Panc1 (cell line): ENCODE results near the gene SLF2. TPM values are rescaled to one million over a fixed set of nuclear protein-coding genes. Genes with fewer than 3 reads are reported as not detected.

Experiments used
- ATAC-seq: fragments of 200-7000 bp; cut with Tn5 transposase; 2 replicates; pipeline ENCODE4 v1.9.1; 2020; ENCODE audit warnings: mild to moderate bottlenecking, moderate library complexity
- BruUV-seq: library from RNA; stranded (reverse); fragments of 400-500 nt; replicated peaks from 2 replicates; lab custom pipeline; 2021; lab: Mats Ljungman, UMichigan
- CTCF ChIA-PET: fragments of 300-600 bp; sonication (Branson Sonifier 250); formaldehyde crosslinking; loops from one replicate; lab custom pipeline; 2022; ENCODE audit warnings: antibody characterized with exemption; lab: Charles Lee
- POLR2A ChIA-PET: fragments of 300-600 bp; sonication (Branson Sonifier 250); formaldehyde crosslinking; loops from one replicate; lab custom pipeline; 2022; ENCODE audit warnings: antibody characterized with exemption; lab: Charles Lee
- DNase-seq: peaks from one replicate; pipeline ENCODE4 v3.0.0-alpha.2; 2010; ENCODE audit warnings: low read depth, low spot score
- H3K27ac ChIP-seq: 2 replicates; pipeline ENCODE4 v1.5.1; 2011; ENCODE audit warnings: mild to moderate bottlenecking, low read length, inconsistent platforms
- H3K27me3 ChIP-seq: fragments of 200-500 bp; sonication (Bioruptor generic); 2 replicates; pipeline ENCODE4 v1.6.0; 2014; ENCODE audit warnings: low read length, inconsistent platforms; ENCODE audit not compliant: control insufficient read depth, insufficient read depth
- H3K36me3 ChIP-seq: fragments of 200-500 bp; sonication (Bioruptor generic); 2 replicates; pipeline ENCODE4 v1.5.1; 2014; ENCODE audit warnings: inconsistent platforms, mild to moderate bottlenecking, low read length, moderate library complexity; ENCODE audit not compliant: control insufficient read depth, insufficient read depth
- H3K4me1 ChIP-seq: 2 replicates; pipeline ENCODE4 v1.5.1; 2011; ENCODE audit warnings: inconsistent platforms, mild to moderate bottlenecking, low read length, moderate library complexity; ENCODE audit not compliant: control insufficient read depth, insufficient read depth
- H3K4me3 ChIP-seq, 2 experiments: 2 replicates each; pipeline ENCODE4 v1.5.1; 2011 to 2012; ENCODE audit warnings: low read depth in 2 of 2, low read length in 2 of 2, mild to moderate bottlenecking in 2 of 2, inconsistent platforms in 1 of 2, moderate library complexity in 1 of 2
- H3K9me3 ChIP-seq: fragments of 200-500 bp; sonication (Bioruptor generic); 2 replicates; pipeline ENCODE4 v1.5.1; 2014; ENCODE audit warnings: low read depth, mild to moderate bottlenecking, inconsistent platforms, low read length, moderate library complexity; ENCODE audit not compliant: control insufficient read depth, insufficient read depth
- CTCF ChIP-seq: fragments of 450-650 bp; IDR thresholded peaks from 2 replicates; pipeline ENCODE4 v1.5.1; 2017; ENCODE audit warnings: mild to moderate bottlenecking
- POLR2AphosphoS5 ChIP-seq: IDR thresholded peaks from 2 replicates; pipeline ENCODE4 v1.6.1; 2012; ENCODE audit warnings: mild to moderate bottlenecking, low read depth, low read length, moderate library complexity
- REST ChIP-seq, 2 experiments: IDR thresholded peaks; 2 replicates each; pipeline ENCODE4 v1.6.1; 2011 to 2012; ENCODE audit warnings: low read depth in 2 of 2, control low read depth in 1 of 2, low read length in 1 of 2, mild to moderate bottlenecking in 1 of 2, moderate library complexity in 1 of 2; ENCODE audit not compliant: insufficient read depth in 1 of 2
- SIN3A ChIP-seq: IDR thresholded peaks from 2 replicates; pipeline ENCODE4 v1.6.1; 2012; ENCODE audit warnings: low read depth, mild to moderate bottlenecking, low read length, moderate library complexity, borderline replicate concordance; ENCODE audit not compliant: insufficient read depth
- TCF7L2 ChIP-seq: IDR thresholded peaks from 2 replicates; pipeline ENCODE4 v1.6.1; 2011; ENCODE audit warnings: mild to moderate bottlenecking, low read depth, low read length, inconsistent platforms
- in situ Hi-C: cut with HindIII; loops from 2 replicates; pipeline ENCODE4 v1.10.0; 2016; ENCODE audit warnings: low sequenced_read_pairs, low pct_unique_long_range_greater_than_20kb
- intact Hi-C: fragments of 100-400 bp; cut with micrococcal nuclease; formaldehyde crosslinking; loops from one replicate; pipeline ENCODE4 v1.10.0; 2022; ENCODE audit not compliant: unreplicated experiment
- total RNA-seq: library from RNA; stranded (reverse); gene quantifications from one replicate; pipeline ENCODE4 v1.2.1, GENCODE V29; 2021; ENCODE audit not compliant: unreplicated experiment

Gene SLF2
- total RNA-seq, 1 experiment from 2014 or later, result 38.8 TPM

GRCh38 chr10:100986952-100987684 is 74.4 kb downstream of the SLF2 start, which contains the start of the genes MRPL43 and TWNK:
Gene MRPL43, minus strand, starts transcription at chr10:100987497. Its CDS starts 54 bp downstream, at chr10:100987443.
Gene TWNK, plus strand, starts transcription at chr10:100987543. Its CDS starts 668 bp downstream, at chr10:100988211.
- Histone ChIP-seq H3K4me3 (peak within 1 kb of the TSS; percentile 84 to 98), H3K4me1 (peaks cover 30% of the 10 kb centered on the region), H3K36me3 (peaks cover 26% of the 10 kb centered on the region), H3K9me3 (no peaks in the 10 kb centered on the region), H3K27ac (peak within 1 kb of the TSS; percentile 95), H3K27me3 (no peaks in the 10 kb centered on the region)
- DNase-seq, result no peak
- in situ Hi-C loops, result no loop called here
- peak; percentile 95 for ATAC-seq
- ChIA-PET POLR2A (no interaction called here), CTCF (no interaction called here)
- intact Hi-C loops, result no loop called here
- BruUV-seq, result no TSS peak
- TF ChIP-seq TCF7L2 (no peak), SIN3A (no peak; the same call in 1 of the 2 replicates), REST (IDR thresholded peaks at IDR 0.05; ENCODE audit: insufficient read depth in 1 of 2, low read depth in 2 of 2, low read length in 1 of 2) (no peak), CTCF (no peak), POLR2AphosphoS5 (peak; percentile 84)

GRCh38 chr10:100987685-100988049 is 74.9 kb downstream of the SLF2 start:
- peak overlapping the region; percentile 95 for H3K27ac ChIP-seq
- intact Hi-C loops, result no loop called here
- peaks cover 30% of the 10 kb centered on the region for H3K4me1 ChIP-seq
- peak; percentile 33 for ATAC-seq
- peaks cover 26% of the 10 kb centered on the region for H3K36me3 ChIP-seq
- no peak for DNase-seq
- no peaks in the 10 kb centered on the region for H3K9me3 ChIP-seq
- H3K4me3 ChIP-seq, result peak overlapping the region; percentile 84 to 98
- ChIA-PET POLR2A (no interaction called here), CTCF (no interaction called here)
- H3K27me3 ChIP-seq, result no peaks in the 10 kb centered on the region
- no TSS peak for BruUV-seq
- TF ChIP-seq CTCF, result no peak
- no peak for TF ChIP-seq POLR2AphosphoS5
- TF ChIP-seq TCF7L2, result no peak
- no peak for TF ChIP-seq REST (IDR thresholded peaks at IDR 0.05; ENCODE audit: insufficient read depth in 1 of 2, low read depth in 2 of 2, low read length in 1 of 2)
- TF ChIP-seq SIN3A, result no peak
- in situ Hi-C loops, result no loop called here
